ENCODE measurements around the gene ALAS1. TPM values are rescaled to one million over a fixed set of nuclear protein-coding genes. Genes with fewer than 3 reads are reported as not detected.
A peak's percentile ranks its signal among the peaks of the same experiment; 100 is the strongest.

Gene ALAS1
- total RNA-seq, 2 donors from 2014 or later = 28.4 to 33.3 TPM

DNA sequence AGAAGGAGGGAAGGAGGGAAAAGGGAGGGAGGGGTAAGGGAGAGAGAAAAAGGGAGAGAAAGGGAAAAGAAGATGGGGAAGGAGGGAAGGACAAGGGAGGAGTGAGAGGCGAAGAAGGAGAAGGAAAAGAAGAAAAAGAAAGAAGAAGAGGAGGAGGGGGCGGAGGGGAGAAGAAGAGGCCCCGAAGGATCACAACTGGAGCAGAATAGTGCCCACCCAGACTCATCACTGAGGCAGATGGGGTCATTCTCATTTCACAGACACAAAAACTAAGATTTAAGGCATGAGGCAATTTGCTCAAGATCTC is 2.7 kb upstream of the ALAS1 start:
- peaks cover 20 to 36% of the 10 kb centered on the region in 2 donors for H3K4me1 ChIP-seq (ENCODE audit: control insufficient read depth in 1 of 2, low read depth in 2 of 2)
- H3K9me3 ChIP-seq = no peaks in the 10 kb centered on the region
- H3K36me3 ChIP-seq = no peaks in the 10 kb centered on the region
- DNase-seq (ENCODE audit: low spot score) (no peak), ATAC-seq (ENCODE audit: insufficient number of reproducible peaks, low FRiP score, low read depth) (no peak)
- TF ChIP-seq, protein P1, sequence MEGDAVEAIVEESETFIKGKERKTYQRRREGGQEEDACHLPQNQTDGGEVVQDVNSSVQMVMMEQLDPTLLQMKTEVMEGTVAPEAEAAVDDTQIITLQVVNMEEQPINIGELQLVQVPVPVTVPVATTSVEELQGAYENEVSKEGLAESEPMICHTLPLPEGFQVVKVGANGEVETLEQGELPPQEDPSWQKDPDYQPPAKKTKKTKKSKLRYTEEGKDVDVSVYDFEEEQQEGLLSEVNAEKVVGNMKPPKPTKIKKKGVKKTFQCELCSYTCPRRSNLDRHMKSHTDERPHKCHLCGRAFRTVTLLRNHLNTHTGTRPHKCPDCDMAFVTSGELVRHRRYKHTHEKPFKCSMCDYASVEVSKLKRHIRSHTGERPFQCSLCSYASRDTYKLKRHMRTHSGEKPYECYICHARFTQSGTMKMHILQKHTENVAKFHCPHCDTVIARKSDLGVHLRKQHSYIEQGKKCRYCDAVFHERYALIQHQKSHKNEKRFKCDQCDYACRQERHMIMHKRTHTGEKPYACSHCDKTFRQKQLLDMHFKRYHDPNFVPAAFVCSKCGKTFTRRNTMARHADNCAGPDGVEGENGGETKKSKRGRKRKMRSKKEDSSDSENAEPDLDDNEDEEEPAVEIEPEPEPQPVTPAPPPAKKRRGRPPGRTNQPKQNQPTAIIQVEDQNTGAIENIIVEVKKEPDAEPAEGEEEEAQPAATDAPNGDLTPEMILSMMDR (IDR thresholded peaks at IDR 0.05) = no peak
- H3K27me3 ChIP-seq (replicated peaks; ENCODE audit: insufficient read depth) = no peaks in the 10 kb centered on the region
- H3K4me3 ChIP-seq = no peak overlapping the region
- H3K27ac ChIP-seq = no peak overlapping the region

DNA sequence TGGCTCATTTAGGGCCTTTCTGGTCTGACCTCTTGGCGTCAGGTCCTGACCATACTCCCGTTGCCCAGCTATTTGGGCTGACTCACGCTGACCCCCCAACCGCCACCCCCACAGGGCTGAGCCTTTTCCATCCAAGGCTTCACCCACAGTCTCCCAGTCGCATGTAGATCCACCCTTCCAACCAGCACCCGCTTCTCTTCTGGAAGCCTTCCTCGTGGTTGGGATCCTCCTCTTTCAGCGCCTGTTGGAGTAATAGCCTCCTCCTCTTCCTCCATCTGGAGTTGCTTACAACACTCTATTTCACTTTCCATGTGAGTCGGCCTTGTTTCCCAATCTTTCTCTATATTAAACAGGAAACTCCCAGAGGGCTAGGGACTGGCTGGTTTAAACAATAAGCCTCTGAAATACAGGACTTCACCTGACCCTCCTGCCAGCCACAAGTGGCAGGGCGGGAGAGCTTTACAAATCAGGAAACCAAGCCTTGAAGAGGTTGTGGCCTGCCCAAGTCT is 2.1 kb upstream of the ALAS1 start:
- DNase-seq (ENCODE audit: low spot score) = no peak
- Histone ChIP-seq H3K4me1 (ENCODE audit: control insufficient read depth in 1 of 2, low read depth in 2 of 2) (peaks cover 16 to 29% of the 10 kb centered on the region in 2 donors), H3K4me3 (no peak overlapping the region), H3K27me3 (replicated peaks; ENCODE audit: insufficient read depth) (no peaks in the 10 kb centered on the region), H3K27ac (no peak overlapping the region), H3K36me3 (no peaks in the 10 kb centered on the region), H3K9me3 (no peaks in the 10 kb centered on the region)
- TF ChIP-seq, protein P1 (IDR thresholded peaks at IDR 0.05) = no peak
- no peak for ATAC-seq (ENCODE audit: insufficient number of reproducible peaks, low FRiP score, low read depth)

DNA sequence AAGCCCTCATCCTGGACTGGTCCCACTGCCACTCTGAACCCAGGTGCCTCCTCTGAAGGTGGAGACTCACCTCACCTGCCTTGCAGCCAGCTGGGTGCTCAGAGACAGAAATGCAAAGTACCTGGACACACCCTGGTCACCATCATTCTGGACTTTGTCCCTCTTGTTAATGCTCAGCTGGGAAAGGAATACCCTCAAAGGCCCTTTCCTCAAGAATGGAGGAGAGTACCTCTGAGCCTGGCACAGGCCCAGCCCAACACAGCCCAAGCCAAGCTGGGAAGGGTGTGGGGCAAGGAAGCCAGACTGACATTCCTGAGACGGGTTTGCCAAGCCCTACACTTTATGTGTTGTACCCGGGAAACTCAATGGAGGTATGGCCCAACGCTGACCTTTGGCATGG is 983 bp upstream of the ALAS1 start:
- TF ChIP-seq, protein P1 (IDR thresholded peaks at IDR 0.05) = no peak
- H3K4me1 ChIP-seq (ENCODE audit: control insufficient read depth in 1 of 2, low read depth in 2 of 2) = peaks cover 16 to 28% of the 10 kb centered on the region in 2 donors
- no peaks in the 10 kb centered on the region for H3K36me3 ChIP-seq
- ATAC-seq (ENCODE audit: insufficient number of reproducible peaks, low FRiP score, low read depth) (no peak), DNase-seq (ENCODE audit: low spot score) (no peak)
- no peak overlapping the region for H3K27ac ChIP-seq
- no peak overlapping the region for H3K4me3 ChIP-seq
- H3K27me3 ChIP-seq (replicated peaks; ENCODE audit: insufficient read depth) = no peaks in the 10 kb centered on the region
- no peaks in the 10 kb centered on the region for H3K9me3 ChIP-seq

DNA sequence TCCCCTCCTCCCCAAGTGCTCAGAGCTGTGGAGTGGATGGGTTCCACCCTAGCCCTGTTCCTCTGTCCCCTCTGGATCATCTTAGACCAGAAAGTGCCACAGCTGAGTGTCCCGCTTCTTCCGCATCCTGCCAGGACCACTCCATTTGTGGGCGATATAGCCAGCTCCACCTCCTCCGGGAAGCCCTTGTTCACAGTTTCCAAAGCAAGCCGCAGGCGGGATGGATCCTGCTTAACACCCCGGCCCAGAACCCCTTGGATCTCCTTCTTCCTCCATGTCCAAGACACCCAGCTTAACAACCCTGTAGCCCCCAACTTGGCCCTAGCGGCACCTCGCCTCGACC is 490 bp upstream of the ALAS1 start:
- H3K36me3 ChIP-seq = peaks cover 4% of the 10 kb centered on the region
- H3K9me3 ChIP-seq = no peaks in the 10 kb centered on the region
- peak overlapping the region; percentile 57 to 59 for H3K27ac ChIP-seq
- ATAC-seq (ENCODE audit: insufficient number of reproducible peaks, low FRiP score, low read depth) = no peak
- H3K4me1 ChIP-seq (ENCODE audit: control insufficient read depth in 1 of 2, low read depth in 2 of 2) = peaks cover 16 to 28% of the 10 kb centered on the region in 2 donors
- DNase-seq (ENCODE audit: low spot score) = no peak
- H3K27me3 ChIP-seq (replicated peaks; ENCODE audit: insufficient read depth) = no peaks in the 10 kb centered on the region
- H3K4me3 ChIP-seq = peak overlapping the region; percentile 94
- TF ChIP-seq, protein P1 (IDR thresholded peaks at IDR 0.05) = no peak

DNA sequence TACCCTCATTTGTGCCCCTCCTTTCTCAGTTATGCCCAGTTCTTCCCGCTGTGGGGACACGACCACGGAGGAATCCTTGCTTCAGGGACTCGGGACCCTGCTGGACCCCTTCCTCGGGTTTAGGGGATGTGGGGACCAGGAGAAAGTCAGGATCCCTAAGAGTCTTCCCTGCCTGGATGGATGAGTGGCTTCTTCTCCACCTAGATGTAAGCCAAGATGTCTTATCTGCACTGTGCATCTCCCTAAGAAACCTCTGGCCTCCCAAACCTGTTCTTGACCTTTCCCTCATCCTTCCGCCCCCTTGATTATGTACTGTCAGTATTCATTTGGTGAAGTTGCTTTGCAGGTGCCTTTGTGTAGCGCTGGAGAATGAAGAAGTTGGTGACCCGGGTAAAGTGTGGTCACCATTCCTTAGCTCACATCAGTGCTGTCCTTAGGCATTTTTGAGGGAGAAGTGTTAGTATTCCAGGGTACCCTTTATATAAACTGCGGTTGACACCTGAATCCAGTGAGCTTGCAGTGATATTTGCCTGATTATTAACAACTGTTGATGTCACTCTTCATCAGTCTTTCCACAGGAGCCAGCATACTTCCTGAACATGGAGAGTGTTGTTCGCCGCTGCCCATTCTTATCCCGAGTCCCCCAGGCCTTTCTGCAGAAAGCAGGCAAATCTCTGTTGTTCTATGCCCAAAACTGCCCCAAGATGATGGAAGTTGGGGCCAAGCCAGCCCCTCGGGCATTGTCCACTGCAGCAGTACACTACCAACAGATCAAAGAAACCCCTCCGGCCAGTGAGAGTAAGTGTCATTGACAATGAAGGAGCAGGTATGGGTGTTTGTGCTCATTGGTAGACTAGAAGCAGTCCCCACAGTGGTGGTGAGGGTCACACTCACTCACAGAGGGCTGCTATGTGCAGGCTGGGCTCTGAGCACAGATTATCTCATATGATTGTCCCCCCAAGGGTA is 966 bp downstream of the ALAS1 start:
- Histone ChIP-seq H3K9me3 (no peaks in the 10 kb centered on the region), H3K4me3 (peak overlapping the region; percentile 94), H3K27ac (peak overlapping the region; percentile 57 to 59), H3K4me1 (ENCODE audit: control insufficient read depth in 1 of 2, low read depth in 2 of 2) (peaks cover 16 to 28% of the 10 kb centered on the region in 2 donors), H3K36me3 (peaks cover 17% of the 10 kb centered on the region), H3K27me3 (replicated peaks; ENCODE audit: insufficient read depth) (no peaks in the 10 kb centered on the region)
- DNase-seq (ENCODE audit: low spot score) = no peak
- no peak for ATAC-seq (ENCODE audit: insufficient number of reproducible peaks, low FRiP score, low read depth)
- TF ChIP-seq, protein P1 (IDR thresholded peaks at IDR 0.05) = no peak

Data from thoracic aorta (tissue), 2 donors.